Activated T-helper 2 cell treated with anti-CD3 and anti-CD28 coated beads, Interferon-gamma antibody, Interleukin-2, Interleukin-4, amounts not matched to agents 10 μg/mL and 5 μg/mL and 100 μg/mL, durations not matched to agents 14 hours and 24 hours and 36 hours (primary cell): ENCODE data around the gene NELFA. TPM values are rescaled to one million over a fixed set of nuclear protein-coding genes. Genes with fewer than 3 reads are reported as not detected.

Source experiments
- DNase-seq: peaks from one replicate; pipeline ENCODE4 v3.0.0; 2021; ENCODE audit warnings: low spot score
- H3K27ac Mint-ChIP-seq: one replicate; pipeline ENCODE4 v1.8.0; 2021; ENCODE audit warnings: mixed read lengths
- H3K27me3 Mint-ChIP-seq: one replicate; pipeline ENCODE4 v1.8.0; 2021; ENCODE audit warnings: low read depth, mixed read lengths
- H3K36me3 Mint-ChIP-seq: one replicate; pipeline ENCODE4 v1.8.0; 2021; ENCODE audit warnings: low read depth, mixed read lengths
- H3K4me1 Mint-ChIP-seq: one replicate; pipeline ENCODE4 v1.8.0; 2021; ENCODE audit warnings: low read depth, mixed read lengths
- H3K4me3 Mint-ChIP-seq: one replicate; pipeline ENCODE4 v1.8.0; 2021; ENCODE audit warnings: low read depth, mild to moderate bottlenecking, moderate library complexity, mixed read lengths
- H3K9me3 Mint-ChIP-seq: one replicate; pipeline ENCODE4 v1.8.0; 2021; ENCODE audit warnings: mixed read lengths
- intact Hi-C: fragments of 100-400 bp; cut with micrococcal nuclease; formaldehyde crosslinking; loops from one replicate; pipeline ENCODE4 v1.15.1; 2023
- total RNA-seq: library from RNA; stranded (reverse); gene quantifications from 2 replicates; pipeline ENCODE4 v1.2.3, GENCODE V29; 2022

Gene NELFA
- total RNA-seq, 1 donor from 2014 or later: 48.3 TPM

- no peaks in the 10 kb centered on the region for H3K9me3 Mint-ChIP-seq
- no peak overlapping the region for H3K27ac Mint-ChIP-seq
- no peaks in the 10 kb centered on the region for H3K4me1 Mint-ChIP-seq
- no peaks in the 10 kb centered on the region for H3K27me3 Mint-ChIP-seq
- peaks cover 66% of the 10 kb centered on the region for H3K36me3 Mint-ChIP-seq
- intact Hi-C loops: no loop called here
- no peak for DNase-seq
- no peak overlapping the region for H3K4me3 Mint-ChIP-seq
Observed at GRCh38 chr4:1980561-1981041, 28.2 kb downstream of the NELFA start.

- intact Hi-C loops: no loop called here
- Mint-ChIP-seq H3K4me1 (no peaks in the 10 kb centered on the region), H3K27me3 (no peaks in the 10 kb centered on the region), H3K4me3 (no peak overlapping the region), H3K9me3 (no peaks in the 10 kb centered on the region), H3K36me3 (peaks cover 73% of the 10 kb centered on the region), H3K27ac (no peak overlapping the region)
- DNase-seq: no peak
Observed at GRCh38 chr4:1979477-1980196, 29.1 kb downstream of the NELFA start.

GRCh38 chr4:1978741-1979476, 29.9 kb downstream of the NELFA start:
- Mint-ChIP-seq H3K27ac (no peak overlapping the region), H3K4me3 (no peak overlapping the region), H3K36me3 (peaks cover 77% of the 10 kb centered on the region), H3K9me3 (no peaks in the 10 kb centered on the region), H3K4me1 (no peaks in the 10 kb centered on the region), H3K27me3 (no peaks in the 10 kb centered on the region)
- intact Hi-C loops: no loop called here
- DNase-seq: no peak

DNA sequence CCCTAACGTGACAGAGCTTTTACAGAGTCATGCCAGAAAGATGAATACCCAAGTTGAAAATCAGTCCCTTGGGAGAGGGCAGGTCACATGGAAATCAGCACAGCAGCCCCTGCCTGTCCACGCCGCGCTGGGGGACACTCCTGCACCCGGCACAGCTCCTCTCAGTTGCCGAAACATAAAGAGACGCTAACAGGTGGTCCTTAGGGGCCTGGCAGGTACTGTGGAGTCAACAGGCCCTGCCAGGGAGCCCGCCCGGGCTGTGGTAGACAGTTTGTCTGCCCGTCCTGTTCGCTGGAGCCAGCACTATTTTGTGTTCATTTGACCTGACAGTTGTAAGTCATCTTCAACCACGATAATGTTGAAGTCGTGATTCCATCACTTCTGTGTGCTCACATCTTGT, 30.5 kb downstream of the NELFA start:
- DNase-seq: no peak
- no peak overlapping the region for H3K4me3 Mint-ChIP-seq
- H3K27ac Mint-ChIP-seq: no peak overlapping the region
- H3K9me3 Mint-ChIP-seq: no peaks in the 10 kb centered on the region
- H3K4me1 Mint-ChIP-seq: no peaks in the 10 kb centered on the region
- intact Hi-C loops: no loop called here
- peaks cover 82% of the 10 kb centered on the region for H3K36me3 Mint-ChIP-seq
- no peaks in the 10 kb centered on the region for H3K27me3 Mint-ChIP-seq

- no peak for DNase-seq
- Mint-ChIP-seq H3K27ac (no peak overlapping the region), H3K4me1 (no peaks in the 10 kb centered on the region), H3K4me3 (no peak overlapping the region), H3K27me3 (no peaks in the 10 kb centered on the region), H3K36me3 (peaks cover 79% of the 10 kb centered on the region), H3K9me3 (no peaks in the 10 kb centered on the region)
- intact Hi-C loops: no loop called here
Observed at GRCh38 chr4:1976416-1977352, 32.1 kb downstream of the NELFA start.

DNA sequence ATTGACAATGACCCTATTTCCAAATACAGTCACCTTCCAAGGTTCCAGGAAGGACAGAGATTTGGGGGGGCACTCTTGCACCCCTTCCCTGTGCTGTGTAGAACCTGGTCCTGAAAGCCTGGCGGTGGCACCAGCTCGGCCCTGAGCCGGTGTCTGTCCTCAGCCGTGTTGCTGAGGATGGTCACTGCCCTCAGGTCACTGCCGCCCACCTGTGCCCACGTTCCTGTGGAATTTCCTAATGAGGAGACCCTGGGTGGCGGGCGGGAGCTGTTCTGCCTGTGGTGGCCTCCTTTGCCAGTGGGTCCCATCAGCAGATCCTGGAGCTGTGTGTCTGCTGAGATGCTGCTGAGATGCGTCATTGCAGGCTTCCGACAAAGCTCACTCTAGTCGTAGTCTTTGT, 32.9 kb downstream of the NELFA start:
- Mint-ChIP-seq H3K4me1 (no peaks in the 10 kb centered on the region), H3K4me3 (no peak overlapping the region), H3K9me3 (no peaks in the 10 kb centered on the region), H3K27ac (peak overlapping the region; percentile 5), H3K36me3 (peaks cover 78% of the 10 kb centered on the region), H3K27me3 (no peaks in the 10 kb centered on the region)
- intact Hi-C loops: no loop called here
- no peak for DNase-seq

GRCh38 chr4:1975391-1975801, 33.4 kb downstream of the NELFA start:
- no peak for DNase-seq
- no peaks in the 10 kb centered on the region for H3K27me3 Mint-ChIP-seq
- H3K27ac Mint-ChIP-seq: peak overlapping the region; percentile 5
- no peaks in the 10 kb centered on the region for H3K4me1 Mint-ChIP-seq
- intact Hi-C loops: no loop called here
- H3K9me3 Mint-ChIP-seq: no peaks in the 10 kb centered on the region
- H3K36me3 Mint-ChIP-seq: peaks cover 78% of the 10 kb centered on the region
- no peak overlapping the region for H3K4me3 Mint-ChIP-seq

- intact Hi-C loops: no loop called here
Observed at GRCh38 chr4:1974840-1975239, 33.9 kb downstream of the NELFA start.

GRCh38 chr4:1973661-1974060, 35.1 kb downstream of the NELFA start:
- Mint-ChIP-seq H3K36me3 (peaks cover 78% of the 10 kb centered on the region), H3K4me3 (no peak overlapping the region)

More at GRCh38 chr4:1974840-1975239, 33.9 kb downstream of the NELFA start:
- H3K4me3 Mint-ChIP-seq: no peak overlapping the region
- H3K27ac Mint-ChIP-seq: no peak overlapping the region
- no peaks in the 10 kb centered on the region for H3K27me3 Mint-ChIP-seq
- H3K9me3 Mint-ChIP-seq: no peaks in the 10 kb centered on the region
- H3K4me1 Mint-ChIP-seq: no peaks in the 10 kb centered on the region
- H3K36me3 Mint-ChIP-seq: peaks cover 78% of the 10 kb centered on the region
- DNase-seq: no peak

DNA sequence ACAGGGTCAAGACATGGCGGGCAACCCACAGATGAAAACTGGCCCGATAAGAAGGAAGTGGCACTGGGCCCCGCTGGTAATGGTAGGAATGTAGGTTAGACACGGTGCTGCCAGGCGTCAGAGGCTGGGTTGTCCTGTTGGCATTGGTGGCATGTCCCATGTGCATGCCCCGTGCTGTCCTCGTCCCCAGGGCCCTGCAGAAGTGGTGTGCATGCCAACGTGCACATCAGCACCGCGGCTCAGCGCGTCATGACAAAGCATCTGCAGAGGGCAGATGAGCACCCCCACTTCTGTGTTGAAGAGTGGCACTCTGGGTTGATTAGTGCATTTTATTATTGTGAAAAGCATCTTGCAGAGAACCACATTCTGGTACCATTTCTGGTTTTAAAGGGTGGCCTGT, 35.6 kb downstream of the NELFA start:
- DNase-seq: no peak
- Mint-ChIP-seq H3K27ac (no peak overlapping the region), H3K4me3 (no peak overlapping the region), H3K9me3 (no peaks in the 10 kb centered on the region), H3K36me3 (peaks cover 78% of the 10 kb centered on the region), H3K4me1 (no peaks in the 10 kb centered on the region), H3K27me3 (no peaks in the 10 kb centered on the region)
- intact Hi-C loops: no loop called here

More at GRCh38 chr4:1973661-1974060, 35.1 kb downstream of the NELFA start:
- Mint-ChIP-seq H3K4me1 (no peaks in the 10 kb centered on the region), H3K27me3 (no peaks in the 10 kb centered on the region), H3K27ac (no peak overlapping the region), H3K9me3 (no peaks in the 10 kb centered on the region)
- intact Hi-C loops: no loop called here
- no peak for DNase-seq

DNA sequence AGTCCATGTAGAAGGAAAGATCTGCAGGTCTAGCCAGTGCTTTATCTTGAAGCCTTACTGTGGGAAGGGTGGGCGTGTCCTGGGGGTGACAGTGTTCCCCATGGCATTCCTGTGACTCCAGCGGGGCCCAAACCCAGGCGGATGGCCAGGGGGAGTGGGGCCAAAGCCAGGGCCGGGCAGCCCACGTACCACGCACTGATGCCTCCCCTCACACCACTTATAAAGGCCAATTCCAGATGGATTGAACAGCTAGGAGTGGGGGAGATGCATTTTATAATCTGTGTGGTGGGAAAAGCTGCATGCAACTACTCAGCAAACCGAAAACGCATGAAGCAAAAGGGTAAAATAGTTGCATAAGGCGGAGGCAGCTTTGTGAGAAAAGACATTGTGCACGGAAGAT, 36.4 kb downstream of the NELFA start:
- Mint-ChIP-seq H3K4me1 (no peaks in the 10 kb centered on the region), H3K9me3 (no peaks in the 10 kb centered on the region), H3K27ac (no peak overlapping the region), H3K36me3 (peaks cover 81% of the 10 kb centered on the region), H3K4me3 (no peak overlapping the region), H3K27me3 (no peaks in the 10 kb centered on the region)
- intact Hi-C loops: no loop called here
- DNase-seq: no peak

DNA sequence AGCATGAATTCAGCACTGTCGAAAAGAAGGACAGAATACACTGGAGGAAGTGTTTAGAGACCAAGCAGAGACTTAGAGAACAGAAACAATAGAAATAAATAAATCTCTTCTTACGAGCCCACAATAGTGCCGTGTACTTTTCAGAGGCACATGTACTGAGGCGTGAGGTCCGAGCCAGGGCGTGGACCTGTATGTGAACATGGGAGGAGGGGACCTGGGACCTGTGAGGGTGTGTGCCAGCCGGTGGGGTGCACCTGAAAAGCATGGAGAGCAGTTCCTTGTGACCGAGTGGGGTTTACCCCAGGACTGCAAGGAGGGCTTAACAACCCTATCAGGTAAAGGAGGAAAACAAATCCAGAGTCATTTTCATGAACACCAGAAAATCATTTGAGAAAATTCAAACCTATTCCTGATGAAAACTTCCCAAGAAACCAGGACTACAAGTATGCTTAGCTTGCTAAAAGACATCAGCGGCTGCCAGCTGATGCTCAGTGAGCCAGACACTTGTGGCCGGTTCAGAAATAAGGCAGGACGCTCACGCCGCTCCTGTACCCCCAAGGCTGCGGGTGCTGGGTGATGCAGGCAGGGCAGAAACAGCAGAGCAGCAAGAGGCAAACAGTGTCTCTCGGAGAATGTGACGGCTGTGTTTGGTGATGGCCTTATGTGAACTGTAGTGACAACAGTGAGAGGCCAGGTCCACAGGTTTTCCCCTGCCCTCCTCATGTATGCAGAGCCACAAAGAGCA, 37.1 kb downstream of the NELFA start:
- no peaks in the 10 kb centered on the region for H3K27me3 Mint-ChIP-seq
- DNase-seq: no peak
- no peaks in the 10 kb centered on the region for H3K9me3 Mint-ChIP-seq
- intact Hi-C loops: no loop called here
- H3K36me3 Mint-ChIP-seq: peaks cover 81% of the 10 kb centered on the region
- H3K4me1 Mint-ChIP-seq: no peaks in the 10 kb centered on the region
- no peak overlapping the region for H3K27ac Mint-ChIP-seq
- no peak overlapping the region for H3K4me3 Mint-ChIP-seq
